HepG2 (cell line): Measurements from ENCODE around the gene DOCK1. TPM values are rescaled to one million over a fixed set of nuclear protein-coding genes. Genes with fewer than 3 reads are reported as not detected.
A peak's percentile ranks its signal among the peaks of the same experiment; 100 is the strongest.

Experiments used
- AHR ChIP-seq: IDR thresholded peaks from 2 replicates; pipeline ENCODE4 v1.6.1; 2018; ENCODE audit warnings: missing genetic modification reagents, missing compliant biosample characterization
- FOSL2 ChIP-seq: sonication (generic); formaldehyde crosslinking; IDR thresholded peaks from 2 replicates; pipeline ENCODE4 v1.4.0; 2020; ENCODE audit warnings: missing genetic modification reagents
- FOXA1 ChIP-seq, 2 experiments: fragments of 450-650 bp in 1 of 2; sonication (generic) in 1 of 2; formaldehyde crosslinking in 1 of 2; IDR thresholded peaks; 2 replicates each; pipeline versions ENCODE4 v1.4.0 to v1.6.1; 2016 to 2020; ENCODE audit warnings: missing genetic modification reagents in 1 of 2
- ISX ChIP-seq: sonication (generic); formaldehyde crosslinking; conservative IDR thresholded peaks from 2 replicates; pipeline ENCODE4 v1.5.0; 2020; ENCODE audit warnings: missing genetic modification reagents
- LCORL ChIP-seq, 2 experiments: fragments of 450-650 bp in 1 of 2; sonication (generic) in 1 of 2; formaldehyde crosslinking in 1 of 2; IDR thresholded peaks; 2 replicates each; pipeline versions ENCODE4 v1.5.0 to v1.6.1; 2017 to 2020; ENCODE audit warnings: antibody characterized with exemption in 1 of 2, missing genetic modification reagents in 1 of 2
- PRDM10 ChIP-seq: sonication (generic); formaldehyde crosslinking; IDR thresholded peaks from 2 replicates; pipeline ENCODE4 v1.4.0; 2020; ENCODE audit warnings: low read depth, missing genetic modification reagents
- RFX3 ChIP-seq: IDR thresholded peaks from 2 replicates; pipeline ENCODE4 v1.6.1; 2016; ENCODE audit warnings: missing biosample characterization, missing genetic modification reagents
- SALL1 ChIP-seq: sonication (generic); formaldehyde crosslinking; IDR thresholded peaks from 2 replicates; pipeline ENCODE4 v1.8.0; 2022; ENCODE audit warnings: mild to moderate bottlenecking, missing genetic modification reagents
- SAP130 ChIP-seq: IDR thresholded peaks from 2 replicates; pipeline ENCODE4 v1.6.1; 2016; ENCODE audit warnings: low read depth
- TFAP4 ChIP-seq: sonication (generic); IDR thresholded peaks from 2 replicates; pipeline ENCODE4 v1.6.1; 2016; ENCODE audit warnings: low read depth, borderline replicate concordance
- ZBTB39 ChIP-seq: sonication (generic); formaldehyde crosslinking; IDR thresholded peaks from 2 replicates; pipeline ENCODE4 v1.5.0; 2020; ENCODE audit warnings: missing genetic modification reagents
- ZFX ChIP-seq: sonication (generic); formaldehyde crosslinking; IDR thresholded peaks from 2 replicates; pipeline ENCODE4 v1.4.0; 2020; ENCODE audit warnings: mild to moderate bottlenecking, low read depth, missing genetic modification reagents, moderate library complexity
- ZNF280D ChIP-seq: sonication (generic); formaldehyde crosslinking; IDR thresholded peaks from 2 replicates; pipeline ENCODE4 v1.5.1; 2020; ENCODE audit warnings: mild to moderate bottlenecking, missing genetic modification reagents
- ZNF317 ChIP-seq: sonication (generic); formaldehyde crosslinking; IDR thresholded peaks from 2 replicates; pipeline ENCODE4 v1.5.0; 2020; ENCODE audit warnings: mild to moderate bottlenecking, missing genetic modification reagents
- ZNF331 ChIP-seq: sonication (generic); formaldehyde crosslinking; IDR thresholded peaks from 2 replicates; pipeline ENCODE4 v1.4.0; 2020; ENCODE audit warnings: missing genetic modification reagents
- ZNF335 ChIP-seq: sonication (generic); formaldehyde crosslinking; IDR thresholded peaks from 2 replicates; pipeline ENCODE4 v1.4.0; 2020; ENCODE audit warnings: missing genetic modification reagents
- ZNF484 ChIP-seq: sonication (generic); formaldehyde crosslinking; IDR thresholded peaks from 2 replicates; pipeline ENCODE4 v1.5.1; 2020; ENCODE audit warnings: mild to moderate bottlenecking, low read depth, missing genetic modification reagents, borderline replicate concordance
- polyA plus RNA-seq, 8 experiments: library from polyadenylated mRNA; depleted of rRNA in 3 of 8; stranded (reverse) in 7 of 8; unstranded in 1 of 8; fragments of >200 nt; fragmentation: Illumina TruSeq in 4 of 8; extraction: Trizol in 4 of 8; gene quantifications; 2 replicates each; pipeline versions ENCODE4 v1.2.1 to v1.2.3, GENCODE V29; 2011 to 2016; ENCODE audit warnings: low read depth in 4 of 8, missing spikeins in 1 of 8, mixed read lengths in 1 of 8; ENCODE audit not compliant: insufficient read depth in 1 of 8
- total RNA-seq, 5 experiments: library from RNA; depleted of rRNA; stranded (reverse); fragments of >200 nt; fragmentation: Illumina TruSeq; extraction: Trizol; gene quantifications; 2 replicates each; pipeline ENCODE4 v1.2.3, GENCODE V29; 2016; ENCODE audit warnings: low read depth in 1 of 5

DOCK1 gene
- total and polyA plus RNA-seq, 2 of the 13 experiments (the other 11 are each of a cell fraction or from before 2014, with no cell fraction given), result 8.3 to 25.5 TPM

GRCh38 chr10:126895214-126895781, 9.9 kb upstream of the DOCK1 start (continued):
- no peak for TF ChIP-seq ZBTB39
- no peak for TF ChIP-seq LCORL (IDR thresholded peaks at IDR 0.05)
- 0 out of 2 replicates have a peak, but pooled peaks have one; percentile 23 for TF ChIP-seq LCORL (CRISPR knock-in tag; IDR thresholded peaks at IDR 0.05)
- no peak for TF ChIP-seq ISX (CRISPR knock-in tag)
- TF ChIP-seq ZNF331 (CRISPR knock-in tag), result 0 out of 2 replicates have a peak, but pooled peaks have one; percentile 22
- TF ChIP-seq ZNF280D (CRISPR knock-in tag), result no peak
- TF ChIP-seq AHR (CRISPR knock-in tag), result no peak
- peak; percentile 30; the same call in 1 of the 2 replicates for TF ChIP-seq SALL1 (CRISPR knock-in tag)
- no peak for TF ChIP-seq PRDM10 (CRISPR knock-in tag)
- no peak for TF ChIP-seq SAP130 (CRISPR knock-in tag)
- TF ChIP-seq ZNF335 (CRISPR knock-in tag), result peak; percentile 84
- TF ChIP-seq FOSL2 (CRISPR knock-in tag), result 0 out of 2 replicates have a peak, but pooled peaks have one; percentile 9
- TF ChIP-seq FOXA1 (IDR thresholded peaks at IDR 0.05), result no peak
- 0 out of 2 replicates have a peak, but pooled peaks have one; percentile 27 for TF ChIP-seq FOXA1 (CRISPR knock-in tag; IDR thresholded peaks at IDR 0.05)
- TF ChIP-seq ZFX (CRISPR knock-in tag), result peak; percentile 26; the same call in 1 of the 2 replicates
- TF ChIP-seq ZNF317 (CRISPR knock-in tag), result no peak
- TF ChIP-seq RFX3 (CRISPR knock-in tag), result no peak
- peak; percentile 22; the same call in 1 of the 2 replicates for TF ChIP-seq TFAP4
- TF ChIP-seq ZNF484, result no peak
